HG03175 (cell line): ENCODE measurements around the gene KHDC3L.
"Not testable (repeated sequence)": the region's sequence is repeated elsewhere in the genome, so short reads cannot be mapped to it uniquely, and the experiment has no call there.

ENCODE experiments used
- ATAC-seq: cut with Tn5 transposase; IDR thresholded peaks from one replicate; pipeline ENCODE4 v1.9.1; 2021; ENCODE audit warnings: mild to moderate bottlenecking, moderate library complexity; ENCODE audit not compliant: unreplicated experiment

The KHDC3L gene

DNA sequence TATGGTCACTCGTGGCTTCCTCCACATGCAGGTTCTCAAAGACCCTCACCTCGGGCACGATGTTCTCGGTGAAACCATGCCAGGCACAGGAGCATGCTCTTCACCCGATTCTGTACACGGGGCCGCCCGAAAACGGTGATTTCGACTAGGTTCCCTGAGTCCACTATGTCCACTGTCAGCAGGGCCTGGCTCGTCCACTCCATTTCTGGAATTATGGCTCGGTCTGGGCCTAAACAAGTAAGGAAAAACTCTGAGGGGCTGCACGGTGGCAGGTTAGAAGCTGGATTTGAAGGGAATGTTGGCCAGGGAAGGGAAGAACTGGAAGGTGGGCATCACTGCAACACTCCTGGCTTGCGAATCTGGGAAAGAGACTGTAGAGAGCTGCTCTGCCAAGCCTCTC lies 6.7 kb downstream of the KHDC3L start:
- ATAC-seq: no peak

DNA sequence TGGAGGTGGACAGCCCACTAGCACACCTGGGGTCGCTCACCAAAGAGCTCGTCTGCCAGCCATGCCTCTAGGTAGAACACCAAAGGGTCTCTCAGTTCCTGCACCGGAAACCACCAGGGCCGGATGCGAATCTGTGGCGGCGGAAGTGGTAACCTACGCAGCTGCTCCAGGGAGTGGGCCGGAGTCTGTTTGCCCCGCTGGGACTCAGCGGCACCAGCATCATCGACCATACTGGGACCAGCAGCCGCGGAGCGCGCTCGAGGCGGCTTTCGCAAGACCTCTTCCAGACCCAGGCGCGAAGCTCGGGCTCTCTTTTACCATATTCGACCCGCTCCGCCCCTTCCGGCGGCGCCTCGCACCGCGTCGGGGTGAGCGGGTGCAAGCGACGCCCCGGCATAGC lies 7.1 kb downstream of the KHDC3L start, which contains the start of gene OOEP:
OOEP (minus strand) TSS at position 335 of the 400 bp plus-strand sequence; CDS start at position 230, 105 bp downstream.
- no peak for ATAC-seq

DNA sequence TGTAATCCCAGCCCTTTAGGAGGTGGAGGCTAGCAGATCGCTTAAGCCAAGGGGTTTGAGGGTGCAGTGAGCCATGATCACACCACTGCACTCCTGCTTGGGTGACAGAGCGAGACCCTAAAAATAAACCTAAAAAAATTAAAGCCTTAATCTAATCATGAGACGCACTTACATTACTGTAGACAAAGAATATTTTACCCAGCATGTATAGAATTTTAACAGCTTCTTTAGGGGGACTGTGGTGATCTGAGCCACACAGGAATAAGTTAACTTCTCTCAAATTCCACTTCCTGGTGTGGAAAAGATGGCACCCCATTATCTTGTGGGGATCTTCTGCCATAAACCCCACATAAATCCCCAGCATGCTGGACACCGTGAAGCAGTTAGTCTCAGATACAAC lies 9.5 kb downstream of the KHDC3L start:
- ATAC-seq: no peak

DNA sequence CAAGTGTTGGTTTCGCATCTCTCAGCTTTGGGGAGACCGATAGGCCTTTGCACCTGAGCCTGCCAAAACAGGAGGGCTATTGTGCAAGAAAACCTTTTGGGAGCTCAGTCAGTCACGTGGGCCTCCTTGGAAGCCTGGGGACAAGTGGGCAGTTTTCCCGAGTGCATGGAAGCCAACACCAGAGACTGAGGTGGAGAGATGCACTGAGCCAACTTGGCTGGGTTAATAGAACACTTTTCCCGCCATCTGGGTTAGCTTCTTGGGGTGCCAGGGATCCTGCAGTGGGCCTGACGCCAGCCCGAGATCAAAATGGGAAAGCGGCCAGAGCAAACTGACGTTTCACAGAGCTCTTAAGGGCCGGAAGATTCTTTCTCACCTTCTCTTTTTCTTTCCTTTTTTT lies 10.1 kb downstream of the KHDC3L start:
- no peak for ATAC-seq

DNA sequence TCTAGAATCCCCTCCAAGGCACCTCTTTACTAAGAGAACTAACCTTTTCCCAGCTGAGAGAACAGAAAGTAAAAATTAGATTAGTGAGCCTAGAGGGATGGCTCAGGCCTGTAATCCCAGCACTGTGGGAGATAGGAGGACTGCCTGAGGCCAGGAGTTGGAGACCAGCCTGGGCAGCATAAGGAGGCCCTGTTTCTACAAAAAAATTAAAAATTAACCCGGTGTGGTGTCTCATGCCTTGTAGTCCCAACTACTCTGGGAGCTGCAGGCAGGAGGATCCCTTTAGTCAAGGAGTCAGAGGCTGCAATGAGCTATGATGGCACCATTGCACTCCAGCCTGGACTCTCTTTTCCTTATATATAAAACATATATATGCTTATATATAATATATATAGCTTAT lies 12.8 kb downstream of the KHDC3L start:
- no peak for ATAC-seq

DNA sequence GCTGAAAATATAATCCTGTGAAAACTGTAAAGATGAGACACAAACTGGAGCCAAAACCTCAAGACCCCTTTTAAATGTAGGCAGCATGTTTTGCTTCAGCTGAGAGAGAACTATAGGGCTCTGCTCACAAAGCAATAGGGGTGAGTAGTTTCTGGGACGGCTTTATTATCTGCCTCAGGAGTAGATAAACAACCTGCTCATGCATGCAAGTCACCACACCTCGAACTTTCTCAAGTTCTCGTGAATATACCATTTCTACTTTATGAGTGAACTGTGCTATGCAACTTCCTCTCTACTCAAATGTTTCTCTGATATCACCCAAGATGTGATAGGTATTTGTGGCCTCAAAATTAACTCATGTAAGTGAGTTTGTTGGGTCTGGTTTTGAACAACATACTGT lies 14.8 kb downstream of the KHDC3L start:
- no peak for ATAC-seq

DNA sequence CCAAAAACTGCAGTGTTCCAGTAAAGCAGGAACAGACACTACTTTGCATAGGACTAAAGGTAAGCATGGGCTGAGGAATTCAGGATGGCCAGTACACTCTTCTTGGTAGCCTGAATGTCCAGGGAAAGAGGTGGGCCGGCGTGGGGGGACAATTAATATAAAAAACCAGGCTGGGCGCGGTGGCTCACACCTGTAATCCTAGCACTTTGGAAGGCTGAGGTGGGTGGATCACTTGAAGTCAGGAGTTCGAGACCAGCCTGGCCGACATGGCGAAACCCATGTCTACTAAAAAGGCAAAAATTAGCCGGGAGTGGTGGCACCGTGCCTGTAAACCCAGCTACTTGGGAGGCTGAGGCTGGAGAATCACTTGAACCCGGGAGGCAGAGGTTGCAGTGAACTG lies 19.1 kb downstream of the KHDC3L start:
- not testable (repeated sequence) for ATAC-seq

DNA sequence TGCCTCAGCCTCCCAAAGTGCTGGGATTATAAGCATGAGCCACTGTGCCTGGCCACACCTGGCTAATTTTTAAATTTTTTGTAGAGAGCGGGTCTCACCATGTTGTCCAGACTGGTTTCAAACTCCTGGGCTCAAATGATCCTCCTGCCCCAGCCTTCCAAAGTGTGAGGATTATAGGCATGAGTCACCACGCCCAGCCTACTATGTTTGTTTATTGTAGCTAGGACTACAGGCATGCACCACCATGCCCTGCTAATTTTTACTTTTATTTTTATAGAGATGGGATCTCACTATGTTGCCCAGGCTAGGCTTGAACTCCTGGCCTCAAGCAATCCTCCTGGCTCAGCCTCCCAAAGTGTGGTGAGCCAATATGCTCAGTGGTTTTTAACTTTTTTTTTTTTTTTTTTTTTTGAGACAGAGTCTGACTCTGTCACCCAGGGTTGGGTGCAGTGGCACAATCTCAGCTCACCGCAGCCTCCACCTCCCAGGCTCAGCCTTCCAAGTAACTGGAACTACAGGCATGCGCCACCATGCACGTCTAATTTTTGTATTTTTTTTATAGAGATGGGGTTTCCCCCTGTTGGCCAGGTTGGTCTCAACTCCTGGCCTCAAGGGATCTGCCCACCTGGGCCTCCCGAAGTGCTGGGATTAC lies 20.1 kb downstream of the KHDC3L start:
- no peak for ATAC-seq

DNA sequence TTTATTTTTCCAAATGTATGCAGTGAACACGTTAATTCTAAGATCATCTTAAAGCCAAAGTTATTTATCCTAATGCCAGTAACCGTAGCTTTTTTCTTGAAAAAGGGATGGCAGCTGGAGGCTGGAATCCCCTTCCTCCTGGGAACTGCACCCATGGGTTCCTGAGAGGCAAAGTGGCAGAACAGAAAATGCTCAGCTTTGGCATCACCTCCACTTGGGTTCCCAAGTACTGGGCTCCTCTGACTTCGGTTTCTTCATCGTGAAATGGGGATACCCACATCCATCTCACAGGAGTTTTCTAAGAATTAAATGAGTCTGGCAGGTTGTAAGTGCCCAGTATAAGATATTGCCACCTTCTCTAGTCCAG lies 26.0 kb downstream of the KHDC3L start:
- ATAC-seq: no peak

DNA sequence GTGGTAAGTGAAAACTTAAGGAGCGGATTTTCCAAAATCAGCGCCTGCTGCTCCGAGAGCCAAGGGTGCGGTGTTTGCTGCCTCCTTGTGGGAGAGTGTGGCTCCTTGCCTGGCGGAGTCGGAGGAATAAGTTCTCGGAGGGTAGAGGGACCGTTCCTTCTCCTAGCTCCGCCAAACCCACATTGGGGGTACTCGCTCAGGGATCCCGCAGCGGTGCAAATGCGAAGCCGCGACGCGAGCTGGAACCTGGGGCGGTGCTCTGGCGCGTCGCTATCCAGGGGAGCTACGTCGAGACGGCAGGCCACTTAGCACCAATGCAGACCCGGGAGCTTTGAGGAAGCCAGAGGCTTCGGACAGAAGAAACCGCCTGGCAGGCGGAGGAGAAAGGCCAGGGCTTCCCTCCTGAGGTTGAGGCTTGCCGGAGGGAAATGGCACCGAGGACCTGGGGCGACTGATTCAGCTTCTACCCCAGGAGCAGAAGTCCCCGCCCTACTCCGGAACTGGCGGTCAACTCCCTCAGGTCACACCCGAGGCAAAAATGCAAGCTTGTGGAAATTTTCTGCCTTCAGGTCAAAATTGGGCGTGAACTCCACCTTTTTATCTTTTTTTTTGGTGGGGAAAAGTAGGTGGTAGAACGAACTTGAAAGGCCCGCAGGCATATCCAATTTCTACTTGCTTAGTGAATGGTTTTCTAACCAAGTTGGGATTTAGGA lies 26.5 kb downstream of the KHDC3L start:
- peak; percentile 78 for ATAC-seq

DNA sequence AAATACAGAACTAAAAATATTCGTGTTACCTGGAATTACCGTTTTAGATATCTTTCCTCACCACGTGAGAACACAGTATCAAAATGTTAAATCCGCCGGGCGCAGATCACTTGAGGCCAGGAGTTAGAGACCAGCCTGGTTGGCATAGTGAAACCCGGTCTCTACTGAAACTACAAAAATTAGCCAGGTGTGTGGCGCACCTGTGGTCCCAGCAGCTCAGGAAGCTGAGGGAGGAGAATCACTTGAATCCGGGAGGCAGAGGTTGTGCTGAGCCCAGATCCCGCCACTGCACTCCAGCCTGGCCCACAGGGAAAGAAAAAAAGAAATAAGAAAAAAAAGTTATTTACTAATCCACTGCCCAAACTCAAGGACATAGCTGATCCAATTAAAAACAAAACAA lies 27.4 kb downstream of the KHDC3L start:
- no peak for ATAC-seq

DNA sequence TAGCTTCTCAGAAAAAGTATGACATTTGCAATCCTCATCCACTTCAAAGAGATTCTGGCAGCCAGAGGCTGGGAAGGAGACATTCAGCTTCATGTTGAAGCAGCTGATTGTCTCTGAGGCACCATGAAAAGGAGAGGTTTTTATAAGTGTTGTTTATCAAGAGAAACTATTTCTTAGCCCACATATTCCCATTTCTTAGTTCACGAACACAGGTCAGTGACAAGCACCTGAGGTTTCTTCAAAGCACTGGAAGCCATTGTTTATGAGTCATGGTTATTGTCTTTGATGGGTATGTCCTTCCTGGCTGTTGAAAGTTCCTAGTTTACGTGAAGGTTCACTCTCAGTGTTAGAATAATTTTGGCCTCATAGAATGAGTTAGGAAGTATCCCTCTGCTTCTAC lies 29.2 kb downstream of the KHDC3L start:
- no peak for ATAC-seq

DNA sequence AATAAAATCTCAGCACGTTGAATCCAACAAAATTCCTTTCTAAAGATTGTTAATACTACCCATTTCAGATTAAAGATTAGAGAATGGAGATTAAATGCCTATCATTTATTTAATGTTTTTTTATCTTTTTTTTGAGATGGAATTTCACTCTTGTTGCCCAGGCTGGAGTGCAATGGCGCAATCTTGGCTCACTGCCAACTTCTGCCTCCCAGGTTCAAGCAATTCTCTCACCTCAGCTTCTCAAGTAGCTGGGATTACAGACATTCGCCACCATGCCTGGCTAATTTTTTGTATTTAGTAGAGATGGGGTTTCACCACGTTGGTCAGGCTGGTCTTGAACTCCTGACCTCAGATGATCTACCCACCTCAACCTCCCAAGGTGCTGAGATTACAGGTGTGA lies 29.7 kb downstream of the KHDC3L start:
- not testable (repeated sequence) for ATAC-seq

DNA sequence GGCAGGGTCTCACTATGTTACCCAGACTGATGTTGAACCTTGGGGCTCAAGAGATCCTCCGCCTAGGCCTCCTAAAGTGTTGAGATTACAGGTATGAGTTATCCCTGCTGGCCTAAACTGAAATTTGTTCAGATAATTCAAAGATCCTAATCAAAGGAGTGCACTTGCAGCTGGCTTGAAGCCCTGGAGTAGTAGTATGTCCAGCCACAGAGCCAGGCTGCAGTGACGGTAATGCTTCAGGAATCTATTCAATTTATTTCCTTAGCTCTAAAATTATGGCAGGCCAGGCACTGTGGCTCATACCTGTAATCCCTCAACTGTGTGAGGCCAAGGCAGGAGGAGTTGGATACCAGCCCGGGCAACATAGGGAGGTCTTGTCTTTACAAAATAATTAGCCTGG lies 30.8 kb downstream of the KHDC3L start:
- no peak for ATAC-seq

DNA sequence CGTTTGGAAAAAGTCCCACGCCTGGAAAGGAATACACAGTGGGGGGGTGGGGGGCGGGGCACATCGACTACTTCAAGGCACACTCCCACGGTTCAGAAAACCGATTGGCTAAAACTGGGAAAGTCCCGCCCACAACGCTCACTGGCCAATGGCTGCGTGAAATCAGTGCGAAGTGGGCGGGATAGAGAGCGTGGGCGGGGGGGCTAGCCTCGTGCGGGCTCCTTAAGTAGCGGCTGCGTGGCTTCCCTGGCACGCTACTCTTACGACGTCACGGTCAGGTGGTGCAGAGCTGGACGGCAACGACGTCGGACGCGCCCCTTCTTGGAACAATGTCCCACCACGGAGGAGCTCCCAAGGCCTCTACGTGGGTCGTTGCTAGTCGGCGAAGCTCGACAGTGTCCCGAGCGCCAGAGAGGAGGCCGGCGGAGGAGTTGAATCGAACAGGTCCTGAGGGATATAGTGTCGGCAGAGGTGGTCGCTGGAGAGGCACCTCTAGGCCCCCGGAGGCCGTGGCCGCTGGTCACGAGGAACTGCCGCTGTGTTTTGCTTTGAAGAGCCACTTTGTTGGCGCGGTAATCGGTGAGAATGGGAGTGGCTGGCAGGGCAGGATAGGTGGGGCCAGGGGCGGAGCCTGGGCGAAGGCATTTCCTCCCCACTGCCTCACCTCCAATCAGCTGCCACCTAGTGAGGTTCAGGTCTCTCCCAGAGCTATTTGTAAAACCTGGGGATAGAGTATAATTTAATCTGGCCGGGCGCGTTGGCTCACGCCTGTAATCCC lies 32.3 kb downstream of the KHDC3L start, which contains the start of gene DDX43:
DDX43 (plus strand) TSS at position 252 of the 778 bp plus-strand sequence; CDS start at position 330, 78 bp downstream.
- no peak for ATAC-seq

DNA sequence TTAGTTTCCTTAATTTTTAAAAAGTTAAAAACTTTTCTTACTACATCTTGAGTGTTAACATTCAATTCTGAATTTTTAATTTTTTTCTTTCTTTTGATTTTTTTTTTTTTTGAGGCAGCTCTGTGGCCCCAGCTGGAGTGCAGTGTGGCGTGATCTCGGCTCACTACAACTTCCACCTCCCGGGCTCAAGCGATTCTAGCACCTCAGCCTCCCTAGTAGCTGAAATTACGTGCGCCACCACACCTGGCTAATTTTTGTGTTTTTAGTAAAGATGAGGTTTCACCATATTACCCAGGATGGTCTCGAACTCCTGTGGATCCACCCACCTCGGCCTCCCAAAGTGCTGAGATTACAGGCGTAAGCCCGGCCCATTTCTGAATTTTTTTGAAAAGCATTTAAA lies 33.4 kb downstream of the KHDC3L start:
- no peak for ATAC-seq

DNA sequence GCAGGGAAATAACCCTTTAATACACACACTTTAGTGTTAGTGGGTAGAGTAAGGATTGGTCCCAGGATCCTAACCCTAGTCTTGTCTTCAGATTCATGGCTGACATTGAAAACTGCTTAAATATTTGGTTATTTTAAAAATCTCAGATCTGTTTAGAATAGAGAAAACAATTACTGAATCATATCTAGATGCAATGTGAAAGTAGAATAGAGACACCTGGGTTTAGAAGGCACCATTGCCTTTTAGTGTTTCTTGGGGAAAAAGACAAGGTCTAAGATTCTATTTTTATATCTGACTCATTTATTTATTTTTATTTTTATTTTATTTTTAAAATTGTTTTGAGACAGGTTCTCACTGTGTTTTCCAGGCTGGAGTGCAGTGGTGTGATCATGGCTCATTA lies 38.2 kb downstream of the KHDC3L start:
- ATAC-seq: no peak

DNA sequence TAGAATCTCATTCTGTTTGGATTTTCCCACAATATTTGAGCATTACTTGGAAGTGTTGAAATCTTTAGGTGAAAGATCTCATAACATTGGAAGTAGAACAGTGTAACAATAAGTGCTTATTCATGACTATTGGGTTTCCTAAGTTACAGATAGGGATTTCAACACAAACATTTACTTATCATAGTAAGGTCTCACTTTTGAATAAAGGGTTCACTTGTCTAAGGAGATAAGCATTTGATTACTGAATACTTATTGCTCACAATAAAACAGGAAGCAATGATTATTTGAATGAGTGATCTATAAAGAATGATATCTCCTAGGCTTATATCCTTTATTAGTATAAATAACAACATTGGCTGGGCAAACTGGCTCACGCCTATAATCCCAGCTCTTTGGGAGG lies 46.9 kb downstream of the KHDC3L start:
- no peak for ATAC-seq

DNA sequence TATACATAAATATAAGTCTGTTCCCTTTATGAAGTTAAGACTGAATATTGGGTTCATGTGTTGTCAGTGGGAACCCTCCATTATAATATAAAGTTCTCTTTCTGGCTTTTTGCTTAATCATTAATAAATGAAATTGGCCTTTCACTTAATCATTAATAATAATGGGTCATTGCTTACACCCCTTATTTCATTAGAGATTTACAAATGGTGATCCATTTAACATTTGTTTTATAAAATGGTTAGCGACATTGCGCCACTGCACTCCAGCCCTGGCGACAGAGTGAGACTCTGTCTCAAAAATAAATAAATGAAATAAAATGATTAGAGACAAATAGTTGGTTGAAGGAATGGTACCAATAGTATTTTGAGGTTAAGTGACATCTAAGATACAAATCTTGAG lies 50.6 kb downstream of the KHDC3L start:
- no peak for ATAC-seq
